CD4-positive, alpha-beta memory T cell (primary cell): ENCODE data around the gene ADAM12. TPM values are rescaled to one million over a fixed set of nuclear protein-coding genes. Genes with fewer than 3 reads are reported as not detected.
A peak's percentile ranks its signal among the peaks of the same experiment; 100 is the strongest.
"Not testable (repeated sequence)": the region's sequence is repeated elsewhere in the genome, so short reads cannot be mapped to it uniquely, and the experiment has no call there.

ENCODE experiments used
- CTCF ChIA-PET: fragments of 350-600 bp; sonication (Branson Sonifier 250); formaldehyde crosslinking; loops from one replicate; lab custom pipeline; 2021; ENCODE audit warnings: inconsistent platforms; ENCODE audit not compliant: partially characterized antibody; lab: Charles Lee
- POLR2A ChIA-PET: fragments of 350-600 bp; sonication (Branson Sonifier 250); formaldehyde crosslinking; loops from one replicate; lab custom pipeline; 2021; ENCODE audit not compliant: partially characterized antibody; lab: Charles Lee
- DNase-seq, 5 donors: peaks; one replicate each; pipeline versions ENCODE4 v3.0.0 to v3.0.0-alpha.2; 2020 to 2022; ENCODE audit warnings: mixed read lengths in 1 of 5
- H3K27ac ChIP-seq: one replicate; pipeline ENCODE4 v1.7.0; 2013; ENCODE audit warnings: low read depth, low read length
- H3K27me3 ChIP-seq: 2 replicates; pipeline ENCODE4 v1.7.0; 2013; ENCODE audit warnings: mild to moderate bottlenecking, low read length, moderate library complexity; ENCODE audit not compliant: insufficient read depth
- H3K36me3 ChIP-seq: 2 replicates; pipeline ENCODE4 v1.7.0; 2013; ENCODE audit warnings: mild to moderate bottlenecking, low read length, moderate library complexity; ENCODE audit not compliant: insufficient read depth
- H3K4me1 ChIP-seq: 2 replicates; pipeline ENCODE4 v1.7.0; 2013; ENCODE audit warnings: mild to moderate bottlenecking, low read length, moderate library complexity; ENCODE audit not compliant: insufficient read depth
- H3K4me3 ChIP-seq, 2 donors: one replicate each; pipeline ENCODE4 v1.7.0; 2013; ENCODE audit warnings: low read length in 2 of 2, mild to moderate bottlenecking in 1 of 2
- H3K9me3 ChIP-seq, 2 donors: one replicate each; pipeline ENCODE4 v1.7.0; 2013; ENCODE audit warnings: low read length in 2 of 2, control low read depth in 1 of 2; ENCODE audit not compliant: control insufficient read depth in 1 of 2
- H3K27ac Mint-ChIP-seq, 7 donors: one replicate each; pipeline ENCODE4 v1.8.0; 2020 to 2021; ENCODE audit warnings: mixed read lengths in 7 of 7, mild to moderate bottlenecking in 6 of 7, inconsistent platforms in 3 of 7, moderate library complexity in 3 of 7
- H3K27me3 Mint-ChIP-seq, 2 donors: one replicate each; pipeline ENCODE4 v1.8.0; 2020 to 2021; ENCODE audit warnings: mixed read lengths in 2 of 2
- H3K36me3 Mint-ChIP-seq, 2 donors: one replicate each; pipeline ENCODE4 v1.8.0; 2020 to 2021; ENCODE audit warnings: mixed read lengths in 2 of 2, inconsistent platforms in 1 of 2, mild to moderate bottlenecking in 1 of 2
- H3K4me1 Mint-ChIP-seq, 4 donors: one replicate each; pipeline ENCODE4 v1.8.0; 2020 to 2021; ENCODE audit warnings: mixed read lengths in 4 of 4, mild to moderate bottlenecking in 1 of 4
- H3K4me3 Mint-ChIP-seq, 8 donors: one replicate each; pipeline ENCODE4 v1.8.0; 2020 to 2021; ENCODE audit warnings: mixed read lengths in 8 of 8, mild to moderate bottlenecking in 7 of 8, moderate library complexity in 6 of 8, inconsistent platforms in 3 of 8
- H3K9me3 Mint-ChIP-seq, 8 donors: one replicate each; pipeline ENCODE4 v1.8.0; 2020 to 2021; ENCODE audit warnings: mixed read lengths in 8 of 8, mild to moderate bottlenecking in 5 of 8, inconsistent platforms in 3 of 8, moderate library complexity in 1 of 8
- intact Hi-C: fragments of 100-400 bp; cut with micrococcal nuclease; formaldehyde crosslinking; loops from one replicate; pipeline ENCODE4 v1.15.1; 2023
- polyA plus RNA-seq, 2 donors: library from polyadenylated mRNA; unstranded; fragments of 300-500 nt; fragmentation: Illumina TruSeq; gene quantifications; one replicate each; pipeline ENCODE4 v1.2.3, GENCODE V29; 2021
- total RNA-seq, 2 experiments: library from RNA; stranded (reverse); gene quantifications; one replicate each; pipeline ENCODE4 v1.2.3, GENCODE V29; 2021

ADAM12 gene
- total and polyA plus RNA-seq, 4 experiments from 2014 or later = 0.17 to 2.3 (median 1.1) TPM

GRCh38 chr10:126384269-126384873 lies 3.9 kb downstream of the ADAM12 start:
- Mint-ChIP-seq H3K36me3 (peaks cover 2 to 4% of the 10 kb centered on the region in 2 donors), H3K4me3 (no peak overlapping the region), H3K27me3 (peaks cover 16 to 20% of the 10 kb centered on the region in 2 donors), H3K4me1 (peaks cover 0 to 22% (median 4%) of the 10 kb centered on the region in 4 donors), H3K27ac (no peak overlapping the region), H3K9me3 (peaks cover 0 to 15% (median 1%) of the 10 kb centered on the region in 8 donors)
- CTCF ChIA-PET = no interaction called here
- POLR2A ChIA-PET = no interaction called here
- H3K4me3 ChIP-seq = no peak overlapping the region
- no peak for DNase-seq
- no peaks in the 10 kb centered on the region for H3K27me3 ChIP-seq
- H3K9me3 ChIP-seq = no peaks in the 10 kb centered on the region
- no peaks in the 10 kb centered on the region for H3K36me3 ChIP-seq
- intact Hi-C loops = no loop called here
- H3K27ac ChIP-seq = no peak overlapping the region
- peaks cover 4% of the 10 kb centered on the region for H3K4me1 ChIP-seq

- Mint-ChIP-seq H3K27ac (peak overlapping the region in 1 of 7 donors; percentile 22), H3K9me3 (peaks cover 0 to 11% (median 2%) of the 10 kb centered on the region in 8 donors), H3K4me3 (no peak overlapping the region), H3K27me3 (peaks cover under 1 to 1% of the 10 kb centered on the region in 2 donors), H3K4me1 (peaks cover 0 to 1% (median 0%) of the 10 kb centered on the region in 4 donors), H3K36me3 (no peaks in the 10 kb centered on the region)
- Histone ChIP-seq H3K36me3 (no peaks in the 10 kb centered on the region), H3K27ac (no peak overlapping the region), H3K27me3 (no peaks in the 10 kb centered on the region), H3K4me1 (no peaks in the 10 kb centered on the region), H3K4me3 (no peak overlapping the region), H3K9me3 (no peaks in the 10 kb centered on the region)
- intact Hi-C loops = no loop called here
- ChIA-PET POLR2A (no interaction called here), CTCF (no interaction called here)
- DNase-seq = no peak
These were observed 7.8 kb downstream of the ADAM12 start for GRCh38 chr10:126380352-126381076.

- H3K27me3 ChIP-seq, intact Hi-C loops, CTCF ChIA-PET, H3K27me3 Mint-ChIP-seq, H3K36me3 ChIP-seq, H3K4me3 ChIP-seq, DNase-seq, H3K9me3 ChIP-seq, POLR2A ChIA-PET, H3K27ac ChIP-seq, H3K36me3 Mint-ChIP-seq, H3K27ac Mint-ChIP-seq, H3K4me1 Mint-ChIP-seq, H3K4me1 ChIP-seq, H3K4me3 Mint-ChIP-seq: not testable (repeated sequence)
- H3K9me3 Mint-ChIP-seq = peaks cover 0 to 13% (median 5%) of the 10 kb centered on the region in 8 donors
These were observed 9.1 kb downstream of the ADAM12 start for GRCh38 chr10:126379166-126379565.

- H3K4me1 Mint-ChIP-seq = no peaks in the 10 kb centered on the region
- no peaks in the 10 kb centered on the region for H3K36me3 ChIP-seq
- no peaks in the 10 kb centered on the region for H3K4me1 ChIP-seq
- H3K4me3 ChIP-seq = no peak overlapping the region
- H3K4me3 Mint-ChIP-seq = no peak overlapping the region
- H3K9me3 Mint-ChIP-seq = peaks cover 0 to 13% (median 5%) of the 10 kb centered on the region in 8 donors
- intact Hi-C loops = no loop called here
- no peaks in the 10 kb centered on the region for H3K36me3 Mint-ChIP-seq
- POLR2A ChIA-PET = no interaction called here
- no peak overlapping the region for H3K27ac Mint-ChIP-seq
- CTCF ChIA-PET = no interaction called here
- no peaks in the 10 kb centered on the region for H3K27me3 ChIP-seq
- H3K9me3 ChIP-seq = no peaks in the 10 kb centered on the region
- H3K27ac ChIP-seq = no peak overlapping the region
- no peak for DNase-seq
- no peaks in the 10 kb centered on the region for H3K27me3 Mint-ChIP-seq
These were observed 11.3 kb downstream of the ADAM12 start for GRCh38 chr10:126376956-126377355.

GRCh38 chr10:126375926-126376554 lies 12.2 kb downstream of the ADAM12 start:
- DNase-seq = no peak
- POLR2A ChIA-PET = no interaction called here
- Histone ChIP-seq H3K27ac (no peak overlapping the region), H3K9me3 (no peaks in the 10 kb centered on the region), H3K4me1 (no peaks in the 10 kb centered on the region), H3K27me3 (no peaks in the 10 kb centered on the region), H3K36me3 (no peaks in the 10 kb centered on the region), H3K4me3 (no peak overlapping the region)
- Mint-ChIP-seq H3K9me3 (peaks cover 0 to 13% (median 4%) of the 10 kb centered on the region in 8 donors), H3K27ac (no peak overlapping the region), H3K27me3 (no peaks in the 10 kb centered on the region), H3K4me1 (no peaks in the 10 kb centered on the region), H3K36me3 (no peaks in the 10 kb centered on the region), H3K4me3 (no peak overlapping the region)
- intact Hi-C loops = no loop called here
- CTCF ChIA-PET = no interaction called here

- no peak for DNase-seq
- H3K4me3 ChIP-seq = no peak overlapping the region
- intact Hi-C loops = no loop called here
- Mint-ChIP-seq H3K27me3 (no peaks in the 10 kb centered on the region), H3K9me3 (peaks cover 0 to 13% (median 3%) of the 10 kb centered on the region in 8 donors), H3K4me3 (no peak overlapping the region), H3K36me3 (no peaks in the 10 kb centered on the region), H3K4me1 (no peaks in the 10 kb centered on the region), H3K27ac (no peak overlapping the region)
- no peaks in the 10 kb centered on the region for H3K4me1 ChIP-seq
- ChIA-PET CTCF (no interaction called here), POLR2A (no interaction called here)
- H3K36me3 ChIP-seq = no peaks in the 10 kb centered on the region
- H3K9me3 ChIP-seq = no peaks in the 10 kb centered on the region
- no peaks in the 10 kb centered on the region for H3K27me3 ChIP-seq
- no peak overlapping the region for H3K27ac ChIP-seq
These were observed 13.0 kb downstream of the ADAM12 start for GRCh38 chr10:126375299-126375698.

- H3K9me3 ChIP-seq = no peaks in the 10 kb centered on the region
- Mint-ChIP-seq H3K36me3 (no peaks in the 10 kb centered on the region), H3K27ac (no peak overlapping the region), H3K9me3 (peaks cover 0 to 10% (median 3%) of the 10 kb centered on the region in 8 donors), H3K4me1 (no peaks in the 10 kb centered on the region), H3K27me3 (no peaks in the 10 kb centered on the region), H3K4me3 (no peak overlapping the region)
- H3K4me3 ChIP-seq = no peak overlapping the region
- H3K36me3 ChIP-seq = no peaks in the 10 kb centered on the region
- no peaks in the 10 kb centered on the region for H3K4me1 ChIP-seq
- intact Hi-C loops = no loop called here
- DNase-seq = no peak
- ChIA-PET POLR2A (no interaction called here), CTCF (no interaction called here)
- H3K27ac ChIP-seq = no peak overlapping the region
- no peaks in the 10 kb centered on the region for H3K27me3 ChIP-seq
These were observed 13.8 kb downstream of the ADAM12 start for GRCh38 chr10:126374435-126374834.
